HG03460 (cell line): ENCODE data around the gene PPFIBP1.
"Not testable (repeated sequence)": the region's sequence is repeated elsewhere in the genome, so short reads cannot be mapped to it uniquely, and the experiment has no call there.

ENCODE experiments used
- ATAC-seq: cut with Tn5 transposase; IDR thresholded peaks from one replicate; pipeline ENCODE4 v1.9.1; 2021; ENCODE audit not compliant: unreplicated experiment

Gene PPFIBP1

GRCh38 chr12:27703720-27704452 is 179.9 kb downstream of the PPFIBP1 start:
- peak; percentile 89 for ATAC-seq

GRCh38 chr12:27705263-27705662 is 181.3 kb downstream of the PPFIBP1 start:
- ATAC-seq: no peak

GRCh38 chr12:27707216-27707615 is 183.2 kb downstream of the PPFIBP1 start:
- ATAC-seq: no peak

- no peak for ATAC-seq
Observed at GRCh38 chr12:27709212-27709931, 185.4 kb downstream of the PPFIBP1 start.

GRCh38 chr12:27709932-27710591 is 186.1 kb downstream of the PPFIBP1 start:
- ATAC-seq: peak; percentile 41

- ATAC-seq: peak; percentile 97
Observed at GRCh38 chr12:27710592-27711316, 186.7 kb downstream of the PPFIBP1 start, which contains the start of gene MRPS35. Gene MRPS35, plus strand, starts transcription at chr12:27710832. Its CDS starts 12 bp downstream, at chr12:27710844.

GRCh38 chr12:27711317-27711682 is 187.3 kb downstream of the PPFIBP1 start:
- ATAC-seq: no peak

- ATAC-seq: no peak
Observed at GRCh38 chr12:27711967-27712366, 188.0 kb downstream of the PPFIBP1 start.

- ATAC-seq: no peak
Observed at GRCh38 chr12:27723212-27723611, 199.2 kb downstream of the PPFIBP1 start.

- ATAC-seq: no peak
Observed at GRCh38 chr12:27730097-27730588, 206.1 kb downstream of the PPFIBP1 start.

- no peak for ATAC-seq
Observed at GRCh38 chr12:27732281-27732680, 208.3 kb downstream of the PPFIBP1 start.

- no peak for ATAC-seq
Observed at GRCh38 chr12:27733052-27733656, 209.1 kb downstream of the PPFIBP1 start.

GRCh38 chr12:27733791-27734190 is 209.8 kb downstream of the PPFIBP1 start:
- ATAC-seq: no peak

- not testable (repeated sequence) for ATAC-seq
Observed at GRCh38 chr12:27734321-27734720, 210.3 kb downstream of the PPFIBP1 start.

GRCh38 chr12:27743601-27744000 is 219.6 kb downstream of the PPFIBP1 start:
- no peak for ATAC-seq
